Left forelimb (tissue), 1 donor: ENCODE results near the gene ATXN3.
A peak's percentile ranks its signal among the peaks of the same experiment; 100 is the strongest.
"Not testable (repeated sequence)": the region's sequence is repeated elsewhere in the genome, so short reads cannot be mapped to it uniquely, and the experiment has no call there.

Experiments used
- DNase-seq: peaks from one replicate; pipeline ENCODE4 v3.0.0-alpha.2; 2018; ENCODE audit warnings: low spot score

The ATXN3 gene

GRCh38 chr14:92058006-92058917 is 48.1 kb downstream of the ATXN3 start:
- DNase-seq = no peak

DNA sequence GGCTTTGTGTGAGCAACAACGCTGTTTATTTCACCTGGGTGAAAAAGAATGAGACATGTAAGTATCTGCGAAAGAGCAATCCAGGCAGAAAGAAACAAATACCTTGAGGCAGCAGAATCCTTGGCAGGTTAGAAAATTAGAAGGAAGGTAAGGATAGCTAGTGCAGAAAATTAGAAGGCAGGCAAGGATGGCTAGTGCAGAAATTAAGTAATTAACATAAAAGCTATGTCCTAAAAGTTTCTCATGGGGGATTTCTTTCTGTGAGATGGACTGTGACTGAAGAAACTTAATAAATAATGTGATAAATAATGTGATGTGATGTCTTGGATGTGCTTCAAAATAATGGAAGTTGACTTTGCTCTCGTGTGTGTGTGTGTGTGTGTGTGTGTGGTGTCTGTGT is 56.6 kb downstream of the ATXN3 start:
- DNase-seq = no peak

DNA sequence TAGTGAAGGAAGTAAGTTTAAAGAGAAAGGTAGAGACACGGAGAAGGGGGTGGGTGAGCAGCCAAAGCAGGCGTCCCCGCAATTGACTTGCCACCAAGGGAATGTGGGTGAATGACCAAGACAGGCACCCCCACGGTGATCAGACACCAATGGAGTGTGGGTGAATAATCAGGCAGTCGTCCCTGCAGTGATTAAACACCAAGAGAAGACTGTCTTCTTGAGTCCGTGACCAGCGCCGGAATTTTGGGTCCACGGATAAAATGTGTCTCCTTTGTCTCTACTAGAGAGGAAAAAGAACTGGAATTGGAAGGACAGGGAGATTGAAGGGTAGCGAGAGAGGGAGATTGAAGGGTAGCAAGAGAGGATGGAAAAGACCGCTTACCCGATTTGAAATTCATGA is 57.2 kb downstream of the ATXN3 start:
- DNase-seq = not testable (repeated sequence)

DNA sequence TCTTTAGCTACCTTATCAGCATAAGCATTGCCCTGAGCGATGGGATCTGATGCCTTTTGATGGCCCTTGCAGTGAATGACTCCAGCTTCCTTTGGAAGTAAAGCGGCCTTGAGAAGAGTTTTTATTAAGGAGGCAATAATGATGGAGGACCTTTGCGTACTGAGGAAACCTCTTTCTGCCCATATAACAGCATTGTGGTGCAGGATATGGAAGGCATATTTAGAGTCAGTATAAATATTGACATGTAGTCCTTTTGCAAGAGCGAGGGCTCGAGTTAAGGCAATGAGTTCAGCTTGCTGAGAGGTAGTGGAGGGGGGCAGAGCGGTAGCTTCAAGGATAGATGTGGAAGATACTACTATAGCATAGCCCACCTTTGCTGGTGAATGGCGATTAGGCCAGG is 60.5 kb downstream of the ATXN3 start:
- DNase-seq = not testable (repeated sequence)

- not testable (repeated sequence) for DNase-seq
These were observed 64.6 kb downstream of the ATXN3 start for GRCh38 chr14:92041766-92042165.

- DNase-seq = no peak
These were observed 65.2 kb downstream of the ATXN3 start for GRCh38 chr14:92041203-92041602.

GRCh38 chr14:92040431-92041051 is 65.8 kb downstream of the ATXN3 start:
- DNase-seq = no peak

DNA sequence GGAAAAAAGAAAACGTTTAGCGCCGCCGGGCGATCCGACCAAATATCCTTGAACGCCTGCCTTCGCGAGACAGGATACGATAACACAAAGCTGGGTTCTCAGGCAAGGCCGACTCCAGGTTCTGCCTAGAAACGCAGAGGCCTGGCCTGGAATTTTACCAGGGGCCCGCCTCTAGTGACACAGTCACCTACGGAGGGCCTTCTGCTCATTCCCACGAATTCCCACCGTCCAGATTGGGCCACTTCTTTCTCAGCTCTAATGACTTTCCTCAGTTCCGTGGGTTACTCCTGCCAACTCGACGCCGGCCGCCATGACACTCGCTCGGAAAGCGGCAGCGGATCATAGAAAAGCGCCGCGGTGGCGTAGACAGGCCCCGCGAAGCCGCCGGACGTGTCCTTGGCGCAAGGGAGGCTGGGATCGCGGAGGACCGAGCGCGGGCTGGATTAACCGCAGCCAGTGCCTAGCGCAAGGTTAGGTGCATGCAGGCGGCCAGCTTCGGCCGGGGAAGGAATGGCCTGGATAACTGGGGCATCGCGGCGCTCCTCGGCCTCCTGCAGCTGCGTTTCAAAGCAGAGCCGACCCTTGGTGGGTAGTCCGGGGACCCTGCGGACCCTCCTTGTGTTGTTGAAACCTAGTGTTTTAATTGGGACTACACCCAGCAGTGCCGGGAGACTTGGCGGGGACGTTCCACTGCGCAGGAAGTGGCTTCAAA is 66.5 kb downstream of the ATXN3 start, which contains the start of gene TRIP11:
Gene TRIP11 (minus strand): TSS at position 341 of the 712 bp plus-strand sequence. CDS start 374 bp downstream, outside the sequence.
- DNase-seq = peak; percentile 96

GRCh38 chr14:92039063-92039718 is 67.2 kb downstream of the ATXN3 start:
- DNase-seq = no peak

DNA sequence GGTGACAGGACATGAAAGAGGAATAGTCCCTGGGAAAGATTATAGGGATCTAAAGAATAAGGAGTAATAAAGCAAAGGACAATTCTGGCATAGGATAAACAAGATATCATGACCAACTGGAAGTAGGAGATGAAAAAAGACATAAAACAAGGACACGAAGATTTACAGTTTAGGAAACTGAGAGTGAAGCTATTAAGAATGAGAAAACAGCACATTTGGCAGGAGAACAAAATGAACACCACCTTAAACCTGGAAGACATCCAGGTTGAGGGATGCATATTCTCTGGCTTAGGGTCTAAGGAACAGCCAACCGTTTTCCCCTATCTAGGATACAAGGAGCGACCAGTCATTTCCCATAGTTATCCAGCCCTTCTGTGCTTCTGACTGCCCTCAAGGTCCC is 68.4 kb downstream of the ATXN3 start:
- no peak for DNase-seq

GRCh38 chr14:92035890-92036289 is 70.5 kb downstream of the ATXN3 start:
- DNase-seq = no peak

DNA sequence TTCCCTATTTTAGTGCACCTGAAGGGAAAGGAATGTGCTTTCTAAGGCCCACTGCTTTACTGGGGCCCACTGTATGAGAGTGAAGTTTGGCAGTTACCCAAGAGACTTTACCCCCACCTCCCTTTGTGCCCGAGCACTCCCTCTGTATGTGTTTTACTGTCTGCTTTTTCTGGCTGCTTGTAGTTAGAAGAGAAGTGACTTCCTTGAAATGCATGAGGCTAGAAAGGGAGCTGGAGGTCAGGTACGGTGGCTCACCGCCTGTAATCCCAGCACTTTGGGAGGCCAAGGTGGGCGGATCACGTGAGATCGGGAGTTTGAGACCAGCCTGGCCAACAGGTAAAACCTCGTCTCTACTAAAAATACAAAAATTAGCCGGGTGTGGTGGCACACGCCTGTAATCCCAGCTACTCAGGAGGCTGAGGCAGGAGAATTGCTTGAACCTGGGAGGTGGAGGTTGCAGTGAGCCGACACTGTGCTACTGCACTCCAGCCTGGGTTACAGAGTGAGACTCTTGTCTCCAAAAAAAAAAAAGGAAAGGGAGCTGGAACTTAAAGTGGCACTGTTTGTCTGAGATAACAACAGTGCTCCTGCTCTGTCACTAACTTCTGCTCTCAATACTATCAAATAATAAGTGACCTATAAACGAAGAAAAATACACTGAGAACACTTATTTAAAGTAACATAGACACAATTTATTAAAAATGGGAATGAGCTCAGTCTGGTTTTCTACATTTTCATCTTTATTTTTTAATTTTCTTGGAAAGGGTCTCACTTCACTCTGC is 72.3 kb downstream of the ATXN3 start:
- no peak for DNase-seq

GRCh38 chr14:92033433-92033832 is 72.9 kb downstream of the ATXN3 start:
- no peak for DNase-seq

GRCh38 chr14:92026548-92027190 is 79.7 kb downstream of the ATXN3 start:
- DNase-seq = no peak

DNA sequence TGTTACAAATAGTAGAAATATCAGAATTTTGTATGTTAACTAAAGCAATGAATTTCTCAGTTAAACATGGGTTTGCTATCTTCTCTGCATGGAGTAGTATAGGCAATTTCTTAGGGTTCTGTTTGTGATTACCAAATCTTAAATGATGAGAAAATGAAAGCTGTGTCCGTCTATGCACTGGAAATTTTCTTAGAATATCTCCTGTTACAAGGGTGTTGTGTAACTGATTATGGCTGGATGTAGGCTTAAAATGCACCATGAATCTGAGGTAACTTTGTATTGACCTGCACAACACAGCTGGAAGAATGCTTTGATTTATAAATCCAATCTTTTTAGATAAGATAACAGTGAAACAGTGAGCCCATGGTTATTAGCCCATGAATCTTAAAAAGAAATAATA is 84.3 kb downstream of the ATXN3 start:
- no peak for DNase-seq

- no peak for DNase-seq
These were observed 84.9 kb downstream of the ATXN3 start for GRCh38 chr14:92021523-92021922.

DNA sequence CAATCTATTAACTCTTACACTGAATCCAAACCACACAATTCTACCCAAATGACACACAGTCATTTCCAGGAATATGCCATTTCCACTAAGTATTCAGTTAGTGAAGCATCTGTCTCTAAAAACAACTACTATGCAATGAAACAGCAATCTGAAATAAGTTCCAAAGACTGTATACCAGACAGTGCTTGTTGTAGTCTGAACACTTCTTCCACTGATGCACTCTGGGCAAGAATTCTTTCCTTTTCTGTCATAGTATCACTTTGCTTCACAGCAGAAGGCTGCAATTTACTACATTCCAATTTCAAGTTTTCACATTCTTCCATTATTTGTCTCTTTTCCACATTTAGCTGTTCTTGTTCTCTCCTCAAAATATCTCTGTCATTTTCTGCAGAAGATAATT is 92.3 kb downstream of the ATXN3 start:
- no peak for DNase-seq

DNA sequence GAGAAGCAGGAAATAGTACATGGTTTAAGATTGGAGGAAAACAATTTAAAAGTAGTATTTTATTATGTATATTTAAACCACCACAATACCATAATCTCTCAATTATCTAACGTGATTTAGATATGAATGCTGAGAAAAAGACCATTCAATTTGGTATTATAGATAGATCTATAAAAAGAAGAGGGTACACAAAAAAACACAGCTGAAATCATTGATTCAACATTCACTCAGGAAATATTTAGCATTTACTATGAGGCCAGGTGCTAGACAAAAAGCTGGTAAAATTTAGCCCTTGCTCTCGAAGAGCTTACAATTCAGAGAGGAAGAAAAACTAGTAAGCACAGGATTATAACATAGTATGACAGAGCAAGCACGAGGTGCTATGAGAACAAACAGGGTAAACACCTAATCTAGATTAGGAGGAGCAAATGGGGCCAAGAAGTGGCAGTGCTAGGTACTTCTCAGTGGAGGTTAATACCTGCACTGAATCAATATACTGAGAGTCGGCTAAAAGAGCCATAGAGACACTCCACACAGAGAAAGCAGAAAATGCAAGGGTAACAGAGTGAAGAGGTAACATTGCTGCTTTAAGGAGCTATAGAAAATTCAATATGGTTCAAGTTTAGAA is 94.1 kb downstream of the ATXN3 start:
- no peak for DNase-seq

GRCh38 chr14:92010644-92011043 is 95.7 kb downstream of the ATXN3 start:
- DNase-seq = no peak

- no peak for DNase-seq
These were observed 96.8 kb downstream of the ATXN3 start for GRCh38 chr14:92009604-92010003.
